Measurements from ENCODE around the gene ZMAT5. TPM values are rescaled to one million over a fixed set of nuclear protein-coding genes. Genes with fewer than 3 reads are reported as not detected.
"Not testable (repeated sequence)": the region's sequence is repeated elsewhere in the genome, so short reads cannot be mapped to it uniquely, and the experiment has no call there.

ZMAT5 gene
- total RNA-seq, 1 donor from 2014 or later, result 21.6 TPM

DNA sequence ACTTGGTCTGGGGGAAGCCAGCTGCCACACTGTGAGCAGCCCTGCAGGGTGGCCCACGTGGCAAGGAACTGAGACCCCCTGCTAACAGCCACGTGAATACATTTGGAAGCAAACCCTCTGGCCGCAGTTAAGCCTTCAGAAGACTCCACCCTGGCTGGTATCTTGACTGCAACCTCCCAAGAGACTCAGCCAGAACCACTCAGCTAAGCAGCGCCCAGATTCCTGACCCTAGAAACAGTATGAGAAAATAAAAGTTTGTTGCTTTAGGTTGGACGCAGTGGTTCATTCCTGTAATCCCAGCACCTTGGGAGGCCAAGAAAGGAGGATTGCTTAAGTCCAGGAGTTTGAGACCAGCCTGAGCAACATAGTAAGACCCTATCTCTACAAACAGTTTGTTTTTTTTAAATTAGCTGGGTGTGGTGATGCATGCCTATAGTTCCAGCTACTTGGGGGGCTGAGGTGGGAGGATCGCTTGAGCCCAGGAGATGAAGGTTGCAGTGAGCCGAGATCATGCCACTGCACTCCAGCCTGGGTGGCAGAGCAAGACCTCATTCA lies 8.7 kb downstream of the ZMAT5 start:
- ATAC-seq, result no peak
- no peak for DNase-seq
- intact Hi-C loops (cut with micrococcal nuclease), result no loop called here

DNA sequence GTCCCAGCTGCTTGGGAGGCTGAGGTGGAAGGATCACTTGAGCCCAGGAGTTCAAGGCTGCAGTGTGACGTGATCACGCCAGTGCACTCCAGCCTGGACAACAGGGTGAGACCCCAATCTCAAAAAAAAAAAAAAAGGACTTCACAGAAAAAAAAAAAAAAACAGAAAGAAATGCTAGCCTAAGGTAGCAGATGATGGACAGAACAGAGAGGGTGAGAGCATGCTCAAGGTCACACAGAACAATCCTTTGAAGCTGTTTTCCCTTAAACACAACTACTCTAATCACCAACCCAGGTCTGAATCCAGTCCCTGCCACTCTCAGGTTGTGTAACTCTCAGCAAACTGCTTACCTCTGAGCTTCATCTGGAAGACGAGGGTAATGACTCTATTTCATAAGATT lies 9.7 kb downstream of the ZMAT5 start:
- intact Hi-C loops (cut with micrococcal nuclease), result no loop called here
- no peak for ATAC-seq

DNA sequence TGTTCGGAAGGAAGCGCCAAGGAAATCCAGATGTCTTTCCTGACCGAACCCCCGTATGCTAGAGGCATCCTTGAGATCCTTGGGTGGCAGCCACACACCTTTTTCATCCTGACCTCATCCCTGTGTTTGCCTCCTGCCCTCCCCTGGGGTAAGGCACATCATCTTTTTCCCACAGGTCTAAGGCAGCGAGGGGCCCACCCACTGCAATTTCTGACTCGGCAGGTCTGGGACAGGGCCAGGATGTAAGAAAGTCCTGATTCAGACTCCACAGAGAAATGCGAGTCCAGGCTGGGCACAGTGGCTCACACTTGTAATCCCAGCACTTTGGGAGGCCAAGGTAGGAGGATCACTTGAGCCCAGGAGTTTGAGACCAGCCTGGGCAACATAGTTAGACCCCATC lies 10.5 kb downstream of the ZMAT5 start:
- DNase-seq, result no peak
- intact Hi-C loops (cut with micrococcal nuclease), result no loop called here
- ATAC-seq, result no peak

More for the DNA sequence above, 9.7 kb downstream of the ZMAT5 start:
- no peak for DNase-seq

DNA sequence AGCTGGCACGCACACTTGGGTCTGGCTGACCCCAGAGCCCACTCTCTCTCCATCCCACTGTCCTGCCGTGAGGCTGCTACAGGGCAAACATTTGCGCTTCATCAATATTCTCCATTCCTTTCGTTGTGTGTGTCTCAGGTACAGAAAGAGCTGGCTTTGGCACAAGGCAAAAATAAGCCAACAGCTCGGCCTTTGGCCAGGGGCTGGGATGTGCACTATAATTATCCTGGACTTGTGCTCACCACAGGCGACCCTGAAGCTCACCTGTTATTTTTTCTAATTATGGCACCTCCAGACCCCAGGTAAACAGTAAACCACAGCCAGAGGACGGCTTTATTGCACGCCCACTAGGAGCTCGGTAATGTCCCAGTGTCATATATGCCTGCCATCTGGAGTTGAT lies 10.9 kb downstream of the ZMAT5 start:
- DNase-seq (peak; percentile 53), ATAC-seq (peak; percentile 64)
- intact Hi-C loops (cut with micrococcal nuclease), result no loop called here

DNA sequence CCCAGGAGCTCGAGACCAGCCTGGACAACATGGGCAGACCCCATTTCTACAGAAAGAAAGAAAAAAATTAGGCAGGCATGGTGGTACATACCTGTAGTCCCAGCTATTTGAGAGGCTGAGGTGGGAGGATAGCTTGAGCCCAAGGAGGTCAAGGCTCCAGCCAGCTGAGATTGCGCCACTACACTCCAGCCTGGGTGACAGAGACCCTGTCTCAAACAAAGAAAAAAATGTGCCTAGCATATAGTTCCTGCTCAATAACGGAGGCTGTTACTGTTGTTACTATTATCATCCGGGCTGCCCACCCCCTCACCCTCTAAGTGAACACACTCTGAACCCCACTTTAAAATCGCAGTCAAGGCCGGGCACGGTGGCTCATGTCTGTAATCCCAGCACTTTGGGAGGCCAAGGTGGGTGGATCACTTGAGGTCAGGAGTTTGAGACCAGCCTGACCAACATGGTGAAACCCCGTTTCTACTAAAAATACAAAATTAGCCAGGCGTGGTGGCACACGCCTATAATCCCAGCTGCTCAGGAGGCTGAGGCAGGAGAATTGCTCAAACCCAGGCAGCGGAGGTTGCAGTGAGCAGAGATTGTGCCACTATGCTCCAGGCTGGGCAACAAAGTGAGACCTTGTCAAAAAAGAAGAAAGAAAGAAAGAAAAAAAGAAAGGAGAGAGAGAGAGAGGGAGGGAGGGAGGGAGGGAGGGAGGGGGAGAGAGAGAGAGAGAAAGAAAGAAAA lies 12.0 kb downstream of the ZMAT5 start:
- DNase-seq; intact Hi-C loops (cut with micrococcal nuclease); ATAC-seq: not testable (repeated sequence)

DNA sequence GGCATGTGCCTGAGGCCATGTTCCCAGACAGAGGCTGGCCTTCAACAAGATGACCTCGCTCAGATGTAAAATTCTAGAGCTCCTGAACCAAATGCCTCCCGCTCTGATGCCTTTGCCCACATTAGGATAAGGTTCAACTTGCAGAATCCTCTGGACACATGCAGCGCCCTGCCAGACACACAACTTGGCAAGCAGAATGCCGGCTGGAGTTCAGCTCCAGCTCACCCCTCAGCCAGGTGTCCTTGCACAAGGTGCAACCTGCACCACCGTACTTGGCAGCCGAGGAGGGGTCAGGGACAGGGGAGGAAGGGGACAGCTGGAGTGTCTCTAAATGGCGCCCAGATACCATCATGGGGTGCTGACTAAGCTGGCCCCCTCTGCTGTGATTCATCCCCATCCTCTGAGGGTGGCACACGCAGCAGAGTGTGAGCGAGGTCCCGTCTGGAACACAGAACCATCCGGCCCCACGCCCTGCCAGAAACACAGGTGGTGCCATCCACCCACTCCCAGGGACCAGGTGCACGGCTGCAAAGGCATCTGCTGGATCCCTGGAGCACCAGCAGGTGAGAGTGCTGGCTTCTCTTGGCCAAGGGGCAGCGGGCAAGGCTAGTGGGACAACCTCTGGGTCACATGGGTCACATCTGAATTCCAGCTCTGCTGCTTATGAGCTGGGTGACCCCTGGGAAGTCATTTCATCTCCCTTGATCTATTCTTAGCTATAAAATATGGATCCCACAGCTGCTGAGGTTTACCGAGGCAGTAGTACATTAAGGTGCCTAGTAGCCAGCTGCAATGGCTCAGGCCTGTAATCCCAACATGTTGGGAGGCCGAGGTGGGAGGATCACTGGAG lies 12.8 kb downstream of the ZMAT5 start:
- no peak for ATAC-seq
- DNase-seq, result no peak
- intact Hi-C loops (cut with micrococcal nuclease), result no loop called here

DNA sequence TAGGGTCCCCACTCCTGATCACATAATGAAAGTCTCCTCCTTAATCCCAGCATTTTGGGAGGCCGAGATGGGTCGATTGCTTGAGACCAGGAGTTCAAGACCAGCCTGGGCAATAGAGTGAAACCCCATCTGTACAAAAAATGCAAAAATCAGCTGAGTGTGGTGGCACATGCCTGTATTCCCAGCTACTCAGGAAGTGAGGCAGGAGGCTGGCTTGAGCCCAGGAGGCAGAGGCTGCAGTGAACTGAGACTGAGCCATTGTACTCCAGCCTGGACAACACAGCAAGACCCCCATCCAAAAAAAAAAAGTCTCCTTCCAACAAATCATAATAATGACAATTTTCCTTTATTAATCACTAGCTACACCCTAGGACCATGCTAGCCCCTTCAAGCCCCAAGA lies 15.1 kb downstream of the ZMAT5 start:
- no peak for ATAC-seq
- intact Hi-C loops (cut with micrococcal nuclease), result no loop called here
- no peak for DNase-seq

DNA sequence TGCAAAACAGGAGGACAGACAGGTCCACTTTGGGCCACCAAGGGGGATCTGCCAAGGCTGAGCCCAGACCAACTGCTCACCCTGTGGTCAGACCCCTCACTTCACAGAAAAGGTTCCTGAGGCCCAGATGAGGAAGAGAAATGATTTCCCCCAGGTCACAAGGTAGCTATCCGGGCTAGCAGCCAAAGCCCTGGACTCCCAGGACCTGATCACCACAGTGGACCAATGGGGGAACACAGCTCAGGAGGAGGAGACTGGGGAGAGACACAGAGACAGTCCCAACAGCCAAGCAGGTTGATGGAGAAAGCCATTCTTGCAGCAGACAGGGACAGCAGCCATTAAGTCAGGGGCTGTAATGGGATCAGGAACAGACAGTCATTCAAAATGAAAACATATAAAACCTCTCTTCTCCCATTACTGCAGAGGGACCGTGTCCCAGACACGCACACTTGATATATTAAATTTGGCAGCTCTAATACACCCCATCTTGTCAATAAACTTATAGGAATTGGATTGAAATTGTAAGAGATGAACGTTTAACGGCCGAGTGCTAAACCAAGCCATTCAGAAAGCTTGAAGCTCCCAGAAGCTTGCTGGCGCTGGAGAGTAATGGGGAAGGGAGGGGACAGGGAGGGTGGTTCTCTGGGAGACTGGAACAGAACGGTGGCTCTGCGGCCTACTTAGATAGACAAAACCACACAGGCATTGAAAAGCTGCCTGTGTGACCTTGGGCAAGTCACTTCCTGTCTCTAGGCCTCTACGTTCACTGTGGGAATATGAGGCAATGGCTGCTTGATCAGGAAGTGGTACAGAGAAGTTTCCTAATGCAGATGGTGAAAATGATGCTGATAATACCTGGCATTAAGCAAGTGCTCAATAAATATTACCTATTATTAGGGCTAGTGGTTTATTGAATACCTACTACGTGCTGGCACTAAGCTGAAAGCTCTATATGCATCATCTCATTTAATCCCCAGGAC lies 16.0 kb downstream of the ZMAT5 start:
- ATAC-seq (no peak), DNase-seq (no peak)
- intact Hi-C loops (cut with micrococcal nuclease), result no loop called here

DNA sequence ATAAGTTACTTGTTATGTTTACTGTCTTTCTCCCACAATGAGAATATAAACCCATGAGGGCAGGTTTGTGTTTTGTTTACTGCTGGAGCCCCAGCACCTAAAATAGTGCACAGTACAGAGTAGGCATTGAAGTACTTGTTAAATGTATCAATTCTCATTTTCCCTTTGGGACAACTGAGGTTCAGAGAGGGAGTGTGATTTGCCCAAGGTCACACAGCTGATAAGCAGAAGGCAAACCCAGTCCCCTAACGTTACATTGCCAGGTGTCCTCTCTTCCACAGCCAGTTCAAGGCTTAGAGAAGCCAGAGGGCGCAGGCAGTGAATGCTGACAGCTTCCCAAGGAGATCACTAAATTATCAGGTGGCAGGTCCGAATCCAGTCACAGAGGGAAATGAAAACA lies 16.8 kb downstream of the ZMAT5 start:
- ATAC-seq (no peak), DNase-seq (no peak)
- intact Hi-C loops (cut with micrococcal nuclease), result no loop called here

DNA sequence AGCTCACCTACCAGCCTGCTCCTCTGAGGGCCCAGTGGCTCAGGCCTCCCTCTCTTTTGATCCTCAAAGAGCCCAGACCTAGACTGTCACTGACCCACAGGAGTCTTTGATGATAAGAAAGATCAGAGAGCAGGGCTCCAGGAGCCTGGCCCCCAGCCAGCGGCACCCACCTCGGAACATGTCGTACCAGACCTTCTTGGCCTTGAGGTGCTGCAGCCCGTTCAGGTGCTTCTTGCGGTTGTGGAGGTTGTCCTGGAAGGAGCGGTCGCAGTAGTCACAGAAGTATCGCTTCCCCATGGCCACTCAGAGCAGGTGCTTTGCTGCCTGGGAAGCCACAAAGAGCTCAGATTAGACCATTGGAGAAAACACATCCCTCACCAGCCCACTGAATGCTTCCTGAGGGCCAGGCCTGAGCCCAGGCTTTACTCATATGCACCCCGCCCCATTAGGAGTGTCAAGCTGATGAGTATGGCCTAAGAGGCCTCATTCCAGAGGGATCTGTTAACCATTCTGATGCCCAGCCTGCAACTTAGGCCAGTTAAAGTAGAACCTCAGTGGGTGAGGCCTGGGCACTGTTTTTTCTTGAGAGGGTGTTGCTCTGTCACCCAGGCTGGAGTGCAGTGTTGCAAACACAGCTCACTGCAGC lies 18.4 kb downstream of the ZMAT5 start:
- intact Hi-C loops (cut with micrococcal nuclease), result no loop called here
- ATAC-seq (no peak), DNase-seq (no peak)

DNA sequence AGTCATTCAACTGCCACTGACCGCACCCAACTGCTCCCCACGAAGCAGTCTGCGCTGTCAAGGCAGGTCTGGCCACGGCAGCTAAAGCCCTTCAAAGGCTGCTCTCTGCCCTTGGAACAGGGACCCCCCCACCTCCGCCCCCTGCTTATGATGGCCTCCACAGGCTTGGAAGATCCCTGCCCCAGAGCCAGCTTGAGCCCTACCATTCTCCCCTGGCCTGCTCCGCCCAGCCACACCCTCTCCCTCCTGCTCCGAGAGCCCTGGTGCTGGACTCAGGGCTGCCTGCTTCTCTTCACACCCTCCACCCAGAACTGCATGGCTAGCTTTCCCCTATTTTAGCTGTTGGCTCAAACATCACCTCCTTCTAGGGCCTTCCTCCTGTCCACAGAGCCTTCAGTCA lies 19.0 kb downstream of the ZMAT5 start:
- no peak for ATAC-seq

DNA sequence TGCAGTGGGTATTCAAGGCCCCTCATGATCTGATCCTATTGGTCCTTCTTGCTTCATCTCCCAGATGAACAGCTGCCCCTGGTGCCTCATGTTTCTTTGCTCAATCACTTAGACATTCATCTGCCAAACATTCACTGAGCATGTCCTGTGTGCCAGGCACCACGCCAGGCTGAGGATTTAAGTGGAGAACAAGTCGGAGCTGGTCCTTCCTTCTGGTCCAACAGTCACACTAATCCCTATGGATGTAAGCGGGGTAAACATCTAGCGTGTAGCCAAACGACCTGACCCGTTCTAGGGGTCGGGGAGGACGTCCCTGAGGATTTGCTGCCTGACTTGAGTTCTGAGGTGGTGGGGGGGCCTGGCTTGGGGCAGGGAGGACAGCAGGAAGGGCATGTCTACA lies 21.9 kb downstream of the ZMAT5 start:
- intact Hi-C loops (cut with micrococcal nuclease), result no loop called here
- no peak for ATAC-seq
- no peak for DNase-seq

More for the DNA sequence above, 19.0 kb downstream of the ZMAT5 start:
- no peak for DNase-seq
- intact Hi-C loops (cut with micrococcal nuclease), result no loop called here

DNA sequence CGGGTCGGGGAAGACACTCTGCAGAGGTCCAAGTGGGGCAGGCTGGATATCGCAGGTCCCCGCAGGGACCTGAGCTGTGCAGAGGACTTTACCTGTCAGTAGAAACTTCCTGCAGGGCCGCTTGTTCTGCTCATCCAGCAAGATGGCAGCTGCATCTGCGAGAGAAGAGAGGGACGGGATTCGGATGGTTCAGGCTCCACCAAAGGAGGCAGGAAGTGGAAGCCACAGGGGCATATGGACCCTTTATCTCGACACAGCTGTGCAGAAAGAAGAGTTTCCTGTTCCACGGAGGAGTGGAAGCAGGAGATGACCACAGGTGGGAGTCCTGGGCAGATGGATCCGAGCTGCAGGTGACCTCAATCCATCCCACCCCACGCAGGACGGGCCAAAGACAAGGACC lies 24.5 kb downstream of the ZMAT5 start:
- intact Hi-C loops (cut with micrococcal nuclease), result no loop called here
- DNase-seq, result no peak
- ATAC-seq, result no peak

DNA sequence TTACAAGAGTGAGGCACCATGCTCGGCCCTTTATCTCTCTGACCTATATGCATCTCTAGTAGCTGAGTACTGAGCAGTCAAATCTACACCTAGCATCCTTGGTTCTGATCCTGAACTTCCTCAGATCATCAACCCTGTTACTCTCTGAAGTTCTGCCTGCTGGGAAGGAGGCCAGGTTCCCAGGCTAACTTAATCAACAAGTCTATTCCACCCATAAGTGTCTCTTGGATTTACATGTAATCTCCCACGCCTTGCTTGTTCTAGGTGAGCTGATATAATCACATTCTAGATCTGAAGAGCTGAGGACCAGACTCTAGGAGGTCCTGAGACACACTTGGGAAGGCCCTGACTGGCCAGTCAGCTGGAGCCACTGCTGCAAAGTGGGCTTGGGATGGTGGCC lies 24.9 kb downstream of the ZMAT5 start:
- no peak for ATAC-seq
- no peak for DNase-seq
- intact Hi-C loops (cut with micrococcal nuclease), result no loop called here

DNA sequence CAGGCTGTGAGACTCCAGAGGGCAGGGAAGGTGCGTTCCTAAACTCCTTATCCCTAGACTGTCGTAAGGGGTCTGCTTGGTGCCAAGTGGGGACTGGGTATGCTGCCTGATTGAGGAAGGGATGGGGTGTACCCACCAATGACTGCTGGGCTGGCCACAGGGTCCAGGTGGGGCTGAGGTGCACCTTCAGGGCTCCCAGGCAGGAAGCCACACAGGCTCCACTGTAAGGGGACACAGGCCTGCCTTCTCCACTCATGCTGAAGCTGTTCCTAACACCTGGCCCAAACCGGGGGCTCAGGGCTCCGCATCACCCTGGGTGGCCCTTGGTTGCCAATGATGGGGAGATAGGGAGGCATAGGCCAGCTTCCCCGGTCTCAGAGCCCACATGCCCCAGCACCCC lies 26.6 kb downstream of the ZMAT5 start:
- DNase-seq, result no peak
- ATAC-seq, result no peak
- intact Hi-C loops (cut with micrococcal nuclease), result no loop called here

DNA sequence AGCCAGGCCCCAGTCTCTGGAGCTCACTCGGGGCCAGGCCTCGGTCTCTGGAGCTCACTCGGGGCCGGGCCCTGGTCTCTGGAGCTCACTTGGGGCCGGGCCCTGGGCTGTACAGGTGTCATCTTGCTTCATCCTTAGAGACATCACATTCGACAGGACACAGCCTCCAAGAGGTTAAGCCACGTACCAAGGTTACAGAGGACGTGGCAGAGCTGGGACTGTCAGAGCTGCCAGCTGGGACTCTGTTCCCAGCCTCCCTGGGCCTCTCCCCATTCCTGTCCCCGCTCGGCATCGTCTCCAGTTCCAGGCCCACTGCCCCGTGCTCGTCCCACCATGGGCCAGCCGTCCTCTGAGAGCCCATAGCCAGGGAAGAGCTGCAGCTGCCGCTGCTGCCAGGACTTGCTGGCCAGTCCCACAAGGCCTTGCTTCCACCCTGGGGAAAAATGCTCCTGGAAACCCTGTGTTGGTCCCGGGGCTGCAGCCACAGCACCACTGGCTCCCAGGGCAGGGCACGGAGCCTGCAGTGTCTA lies 27.4 kb downstream of the ZMAT5 start:
- intact Hi-C loops (cut with micrococcal nuclease), result no loop called here
- ATAC-seq (no peak), DNase-seq (no peak)

DNA sequence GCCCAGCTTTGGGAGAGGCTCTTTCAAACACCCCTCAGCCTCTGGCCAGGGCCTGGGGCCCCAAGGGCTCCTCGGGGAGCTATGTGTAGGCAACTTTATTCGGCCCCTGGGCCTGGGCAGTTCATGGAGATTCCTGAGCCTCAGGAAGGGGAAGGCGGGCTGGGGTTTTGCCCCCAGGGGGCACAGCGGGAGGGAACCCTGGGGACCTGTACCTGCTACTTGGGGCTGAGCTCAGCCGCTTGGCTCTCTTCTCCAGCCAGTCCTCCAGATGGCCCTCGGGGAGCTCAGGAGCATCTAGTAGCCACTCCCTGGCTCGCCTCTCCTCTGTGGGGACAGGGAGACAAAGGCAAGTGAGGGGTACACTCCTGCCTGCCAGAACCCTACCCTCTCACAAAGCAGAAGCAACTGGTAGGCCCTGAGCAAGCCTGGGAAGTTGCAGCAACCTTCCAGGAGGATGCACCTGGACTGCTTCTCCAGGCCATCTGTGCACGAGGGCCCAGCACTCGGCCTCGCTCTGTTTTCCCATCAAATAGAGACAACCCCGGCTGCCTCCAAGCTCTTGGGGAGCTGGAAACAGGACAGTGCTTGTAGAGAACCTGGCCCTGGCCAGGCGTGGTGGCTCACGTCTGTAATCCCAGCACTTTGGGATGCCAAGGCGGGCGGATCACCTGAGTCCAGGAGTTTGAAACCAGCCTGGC lies 28.5 kb downstream of the ZMAT5 start:
- ATAC-seq, result no peak
- DNase-seq, result no peak
- intact Hi-C loops (cut with micrococcal nuclease), result no loop called here
